H1 (cell line): ENCODE data around the gene DMBX1. TPM values are rescaled to one million over a fixed set of nuclear protein-coding genes. Genes with fewer than 3 reads are reported as not detected.

Experiments used
- CHD7 ChIP-seq: fragments of 300-600 bp; sonication (generic); IDR thresholded peaks from 2 replicates; pipeline ENCODE4 v1.7.1; 2012; ENCODE audit warnings: low read length, moderate library complexity, mild to moderate bottlenecking, inconsistent platforms; ENCODE audit not compliant: insufficient replicate concordance
- CREB1 ChIP-seq: IDR thresholded peaks from 2 replicates; pipeline ENCODE4 v1.6.1; 2012; ENCODE audit warnings: inconsistent platforms
- GABPA ChIP-seq: IDR thresholded peaks from 2 replicates; pipeline ENCODE4 v1.6.1; 2011; ENCODE audit warnings: mild to moderate bottlenecking, low read length, moderate library complexity, borderline replicate concordance; ENCODE audit not compliant: insufficient read depth
- JUN ChIP-seq: IDR thresholded peaks from 2 replicates; pipeline ENCODE4 v1.6.1; 2011; ENCODE audit warnings: low read depth, mild to moderate bottlenecking, improper control_type of control experiment, low read length
- KDM5A ChIP-seq: fragments of 200-600 bp; IDR thresholded peaks from 2 replicates; pipeline ENCODE4 v1.7.1; 2012; ENCODE audit warnings: mild to moderate bottlenecking, low read length, inconsistent platforms, mixed read lengths
- NANOG ChIP-seq: IDR thresholded peaks from 2 replicates; pipeline ENCODE4 v1.6.1; 2011; ENCODE audit warnings: low read length, low read depth, mild to moderate bottlenecking, inconsistent platforms; ENCODE audit not compliant: insufficient read depth, poor library complexity, severe bottlenecking
- RAD21 ChIP-seq, 2 experiments: IDR thresholded peaks in 1 of 2; conservative IDR thresholded peaks in 1 of 2; 2 replicates each; pipeline ENCODE4 v1.6.1; 2011; ENCODE audit warnings: low read depth in 2 of 2, low read length in 2 of 2, improper control_type of control experiment in 1 of 2, inconsistent platforms in 1 of 2, mild to moderate bottlenecking in 1 of 2, moderate library complexity in 1 of 2
- YY1 ChIP-seq: IDR thresholded peaks from 2 replicates; pipeline ENCODE4 v1.6.1; 2011; ENCODE audit warnings: low read depth, mild to moderate bottlenecking, low read length
- ZNF274 ChIP-seq: IDR thresholded peaks from 2 replicates; pipeline ENCODE4 v1.7.0; 2012; ENCODE audit warnings: low read length, borderline replicate concordance; ENCODE audit errors: extremely low read depth
- polyA plus RNA-seq, 7 experiments: library from polyadenylated mRNA; depleted of rRNA in 3 of 7; stranded (reverse) in 5 of 7; unstranded in 2 of 7; fragments of >200 nt in 5 of 7; fragments of 200-250 nt in 2 of 7; gene quantifications; 1 replicate in 5 of 7; 2 replicates in 1 of 7; 4 replicates in 1 of 7; pipeline versions ENCODE4 v1.2.1 to v1.2.3, GENCODE V29; 2011 to 2013; ENCODE audit warnings: missing spikeins in 2 of 7, mixed read lengths in 2 of 7
- total RNA-seq: library from RNA; stranded (reverse); fragmentation: NEBNext Ultra II Directional; extraction: Animal tissue kit (Norgen Biotek cat#: 25700); gene quantifications from 2 replicates; pipeline ENCODE4 v1.2.1, GENCODE V29; 2021

The DMBX1 gene
- total and polyA plus RNA-seq, 2 of the 8 experiments (the other 6 are each of a cell fraction or from before 2014, with no cell fraction given), result 0.23 to 0.30 TPM

- TF ChIP-seq CHD7, result no peak
- TF ChIP-seq RAD21 (IDR thresholded peaks at IDR 0.05 in 1 of 2, conservative IDR thresholded peaks at IDR 0.05 in 1 of 2; ENCODE audit: low read depth in 2 of 2, low read length in 2 of 2), result no peak
- TF ChIP-seq KDM5A, result no peak
- no peak for TF ChIP-seq ZNF274
- TF ChIP-seq NANOG, result no peak
- no peak for TF ChIP-seq YY1
- no peak; the same call in 1 of the 2 replicates for TF ChIP-seq GABPA
- TF ChIP-seq JUN, result no peak
- TF ChIP-seq CREB1, result peak; percentile 89
Measured at GRCh38 chr1:46489638-46490405, at the start of gene DMBX1 (continued).
